CD4-positive, alpha-beta T cell (primary cell): Measurements from ENCODE around the gene OXCT1. TPM values are rescaled to one million over a fixed set of nuclear protein-coding genes. Genes with fewer than 3 reads are reported as not detected.

Experiments used
- ATAC-seq: fragments of 200-7000 bp; cut with Tn5 transposase; one replicate; pipeline ENCODE4 v1.10.0; 2022; ENCODE audit warnings: mild to moderate bottlenecking; ENCODE audit not compliant: poor library complexity
- CTCF ChIA-PET: fragments of 350-600 bp; sonication (Branson Sonifier 250); formaldehyde crosslinking; loops from one replicate; lab custom pipeline; 2021; ENCODE audit warnings: antibody characterized with exemption, inconsistent platforms; lab: Charles Lee
- POLR2A ChIA-PET: fragments of 350-600 bp; sonication (Branson Sonifier 250); formaldehyde crosslinking; loops from one replicate; lab custom pipeline; 2021; ENCODE audit warnings: antibody characterized with exemption, inconsistent platforms; lab: Charles Lee
- DNase-seq, 14 experiments: peaks; one replicate each; pipeline ENCODE4 v3.0.0-alpha.2; 2013 to 2020; ENCODE audit warnings: mixed read lengths in 2 of 14
- H3K27ac ChIP-seq, 2 donors: one replicate each; pipeline versions ENCODE4 v1.5.1 to v1.7.0; 2013; ENCODE audit warnings: low read length in 2 of 2, low read depth in 1 of 2, mild to moderate bottlenecking in 1 of 2
- H3K27me3 ChIP-seq, 2 experiments: 1 replicate in 1 of 2; 2 replicates in 1 of 2; pipeline versions ENCODE4 v1.6.1 to v1.7.0; 2013; ENCODE audit warnings: low read length in 2 of 2, control low read depth in 1 of 2, mild to moderate bottlenecking in 1 of 2, moderate library complexity in 1 of 2; ENCODE audit not compliant: insufficient read depth in 2 of 2, control insufficient read depth in 1 of 2
- H3K36me3 ChIP-seq: one replicate; pipeline ENCODE4 v1.6.1; 2013; ENCODE audit warnings: low read length, control low read depth; ENCODE audit not compliant: insufficient read depth
- H3K4me1 ChIP-seq: one replicate; pipeline ENCODE4 v1.6.1; 2013; ENCODE audit warnings: low read length, control low read depth; ENCODE audit not compliant: insufficient read depth
- H3K4me3 ChIP-seq: one replicate; pipeline ENCODE4 v1.5.1; 2013; ENCODE audit warnings: mild to moderate bottlenecking, low read length, moderate library complexity
- H3K9me3 ChIP-seq, 2 experiments: 1 replicate in 1 of 2; 2 replicates in 1 of 2; pipeline versions ENCODE4 v1.6.1 to v1.7.0; 2013; ENCODE audit warnings: low read length in 2 of 2, mild to moderate bottlenecking in 2 of 2, control low read depth in 1 of 2, moderate library complexity in 1 of 2; ENCODE audit not compliant: control insufficient read depth in 1 of 2, insufficient read depth in 1 of 2
- H3K27ac Mint-ChIP-seq: one replicate; pipeline ENCODE4 v1.8.0; 2020; ENCODE audit warnings: mixed read lengths
- H3K27me3 Mint-ChIP-seq: one replicate; pipeline ENCODE4 v1.8.0; 2021; ENCODE audit warnings: mixed read lengths
- H3K36me3 Mint-ChIP-seq: one replicate; pipeline ENCODE4 v1.8.0; 2021; ENCODE audit warnings: low read depth, mixed read lengths
- H3K4me1 Mint-ChIP-seq: one replicate; pipeline ENCODE4 v1.8.0; 2021; ENCODE audit warnings: low read depth, mixed read lengths
- H3K4me3 Mint-ChIP-seq: one replicate; pipeline ENCODE4 v1.8.0; 2020; ENCODE audit warnings: mild to moderate bottlenecking, mixed read lengths
- H3K9me3 Mint-ChIP-seq: one replicate; pipeline ENCODE4 v1.8.0; 2020; ENCODE audit warnings: mixed read lengths
- CTCF ChIP-seq: fragments of 200-600 bp; IDR thresholded peaks from one replicate; pipeline ENCODE4 v1.8.0; 2022; ENCODE audit warnings: antibody characterized with exemption, mild to moderate bottlenecking
- intact Hi-C, 2 experiments: fragments of 100-400 bp; cut with DNase I in 1 of 2; cut with micrococcal nuclease in 1 of 2; formaldehyde crosslinking; loops; one replicate each; pipeline versions ENCODE4 v1.15.1 to v1.9.0; 2023 to 2025; cut with DNase I, micrococcal nuclease
- total RNA-seq, 174 experiments: library from RNA in 2 of 174; stranded (reverse) in 2 of 174; gene quantifications; one replicate each; pipeline ENCODE4 v1.2.3 and lab custom pipeline; 2021 to 2026

The OXCT1 gene
- total RNA-seq, 2 experiments from 2014 or later = 14.7 to 15.3 TPM

GRCh38 chr5:41762426-41762825 lies 107.8 kb downstream of the OXCT1 start:
- Histone ChIP-seq H3K9me3 (no peaks in the 10 kb centered on the region), H3K27ac (no peak overlapping the region), H3K4me3 (no peak overlapping the region), H3K4me1 (no peaks in the 10 kb centered on the region), H3K36me3 (peaks cover 53% of the 10 kb centered on the region), H3K27me3 (no peaks in the 10 kb centered on the region)
- ChIA-PET POLR2A (no interaction called here), CTCF (no interaction called here)
- intact Hi-C loops = no loop called here
- Mint-ChIP-seq H3K9me3 (no peaks in the 10 kb centered on the region), H3K4me3 (no peak overlapping the region), H3K27ac (no peak overlapping the region), H3K27me3 (no peaks in the 10 kb centered on the region), H3K36me3 (peaks cover 94% of the 10 kb centered on the region), H3K4me1 (peaks cover 1% of the 10 kb centered on the region)
- TF ChIP-seq CTCF = no peak
- ATAC-seq = no peak
- no peak for DNase-seq

GRCh38 chr5:41761663-41762062 lies 108.6 kb downstream of the OXCT1 start:
- ChIA-PET POLR2A (no interaction called here), CTCF (interaction anchor here (1.8 kb wide), 1 partner anchor 11 kb away, joined by 4 read pairs; no protein-coding TSS in a partner anchor)
- Histone ChIP-seq H3K27ac (no peak overlapping the region), H3K27me3 (no peaks in the 10 kb centered on the region), H3K36me3 (peaks cover 59% of the 10 kb centered on the region), H3K4me3 (no peak overlapping the region), H3K4me1 (no peaks in the 10 kb centered on the region), H3K9me3 (no peaks in the 10 kb centered on the region)
- no peak for ATAC-seq
- peaks cover 96% of the 10 kb centered on the region for H3K36me3 Mint-ChIP-seq
- intact Hi-C loops = no loop called here
- DNase-seq = no peak
- H3K9me3 Mint-ChIP-seq = no peaks in the 10 kb centered on the region
- TF ChIP-seq CTCF = no peak
- H3K4me3 Mint-ChIP-seq = no peak overlapping the region
- H3K4me1 Mint-ChIP-seq = peaks cover 8% of the 10 kb centered on the region
- H3K27me3 Mint-ChIP-seq = no peaks in the 10 kb centered on the region
- H3K27ac Mint-ChIP-seq = no peak overlapping the region

GRCh38 chr5:41755705-41756104 lies 114.5 kb downstream of the OXCT1 start:
- Mint-ChIP-seq H3K4me3 (no peak overlapping the region), H3K4me1 (peaks cover 17% of the 10 kb centered on the region), H3K9me3 (no peaks in the 10 kb centered on the region), H3K27ac (no peak overlapping the region), H3K36me3 (peaks cover 80% of the 10 kb centered on the region), H3K27me3 (no peaks in the 10 kb centered on the region)
- ChIA-PET CTCF (interaction anchor here (0.8 kb wide), 1 partner anchor 47 kb away, joined by 3 read pairs; no protein-coding TSS in a partner anchor), POLR2A (no interaction called here)
- no peak for TF ChIP-seq CTCF
- Histone ChIP-seq H3K27ac (no peak overlapping the region), H3K4me1 (no peaks in the 10 kb centered on the region), H3K27me3 (no peaks in the 10 kb centered on the region), H3K4me3 (no peak overlapping the region), H3K36me3 (peaks cover 44% of the 10 kb centered on the region), H3K9me3 (no peaks in the 10 kb centered on the region)
- intact Hi-C loops = no loop called here
- ATAC-seq (no peak), DNase-seq (no peak)
